Amniotic stem cell (primary cell): ENCODE measurements around the gene MTHFS.

Experiments used
- DNase-seq: peaks from one replicate; lab custom pipeline; 2025; lab: John Stamatoyannopoulos, UW

The MTHFS gene

GRCh38 chr15:79815468-79815867, 81.3 kb downstream of the MTHFS start:
- DNase-seq: no peak

GRCh38 chr15:79812541-79812940, 84.3 kb downstream of the MTHFS start:
- DNase-seq: no peak

DNA sequence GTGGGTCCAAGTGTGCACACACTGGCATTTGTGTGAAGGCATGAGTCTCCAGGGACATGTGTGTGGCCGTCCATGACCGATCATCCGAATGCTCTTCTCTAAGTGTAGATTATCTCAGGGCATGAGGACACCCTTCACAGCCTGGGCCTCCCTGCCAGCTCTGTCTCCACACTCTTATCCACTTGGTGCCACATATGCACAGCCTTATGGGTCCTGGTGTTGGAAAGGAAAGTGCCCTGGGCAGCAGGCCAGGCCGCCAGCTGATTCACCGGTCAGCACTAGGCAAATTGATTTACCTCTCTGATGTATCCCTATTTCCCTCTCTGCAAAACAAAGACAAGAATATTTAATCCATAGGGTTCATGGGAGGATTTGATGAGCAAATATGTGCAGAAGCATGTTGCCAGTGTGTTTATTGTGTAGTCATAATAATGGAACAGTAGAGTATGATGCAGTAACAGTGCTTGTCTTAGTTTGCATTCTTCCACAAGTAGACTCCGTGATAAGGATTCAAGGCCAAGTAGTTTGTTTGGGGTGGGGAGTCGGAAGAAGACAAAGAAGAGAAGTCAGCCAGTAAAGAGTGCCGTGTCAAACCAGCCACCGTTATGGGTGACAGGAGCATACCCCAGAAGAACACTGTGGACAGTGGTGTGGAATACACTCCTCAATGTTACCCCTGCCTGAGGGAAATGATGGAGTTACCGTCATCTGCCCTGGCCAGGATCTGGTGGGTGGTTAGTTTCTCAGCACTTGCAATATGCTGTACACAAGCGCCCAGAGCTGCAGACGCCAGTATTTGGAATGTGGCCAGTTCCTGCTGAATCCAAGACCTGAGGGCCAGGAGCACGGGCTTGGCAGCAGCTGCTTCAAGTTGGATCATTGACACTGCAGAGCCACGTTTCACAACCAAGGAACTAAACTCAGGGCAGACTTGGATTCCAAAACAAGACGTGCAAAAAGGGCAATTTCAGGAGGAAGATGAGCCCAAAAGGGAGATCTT, 85.1 kb downstream of the MTHFS start:
- no peak for DNase-seq

- DNase-seq: no peak
Measured at GRCh38 chr15:79804838-79805237, 92.0 kb downstream of the MTHFS start.

DNA sequence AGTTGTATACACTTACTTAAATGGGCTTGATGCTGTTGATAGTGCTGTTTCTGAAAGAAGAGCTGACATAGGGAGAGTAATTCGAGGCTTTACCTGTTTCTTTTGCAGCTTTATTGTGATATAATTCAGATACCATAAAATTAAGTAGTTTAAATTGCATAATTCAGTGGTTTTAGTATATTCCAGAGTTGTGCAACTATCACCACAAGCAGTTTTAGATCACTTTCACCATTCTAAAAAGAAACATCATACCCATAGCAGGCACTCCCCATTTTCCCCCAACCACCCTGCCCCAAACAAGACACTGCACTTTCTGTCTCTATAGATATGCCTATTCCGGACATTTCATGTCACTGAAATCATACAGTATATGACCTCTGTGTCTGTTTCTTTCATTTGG, 98.5 kb downstream of the MTHFS start:
- DNase-seq: no peak
